ENCODE data around the gene OTULINL.

OTULINL gene

GRCh38 chr5:14615365-14615764 lies 33.8 kb downstream of the OTULINL start (continued):
- TF ChIP-seq BACH2 (CRISPR knock-in tag; IDR thresholded peaks at IDR 0.05; ENCODE audit: borderline replicate concordance) (no peak), ARNTL (CRISPR knock-in tag; IDR thresholded peaks at IDR 0.05; ENCODE audit: borderline replicate concordance, low read depth) (no peak), OSR1 (CRISPR knock-in tag; IDR thresholded peaks at IDR 0.05) (no peak), RARB (CRISPR knock-in tag; IDR thresholded peaks at IDR 0.05) (no peak), ZNF8 (CRISPR knock-in tag; IDR thresholded peaks at IDR 0.05) (no peak), GLIS3 (CRISPR knock-in tag; IDR thresholded peaks at IDR 0.05) (no peak)

GRCh38 chr5:14617441-14617840 lies 35.8 kb downstream of the OTULINL start:
- TF ChIP-seq CREB5 (CRISPR knock-in tag; IDR thresholded peaks at IDR 0.05; ENCODE audit: low read depth) = no peak
- TF ChIP-seq ISL1 (CRISPR knock-in tag; IDR thresholded peaks at IDR 0.05) = no peak
- no peak for TF ChIP-seq TOX (CRISPR knock-in tag; IDR thresholded peaks at IDR 0.05; ENCODE audit: borderline replicate concordance)
- ATAC-seq = no peak

GRCh38 chr5:14627270-14627669 lies 45.7 kb downstream of the OTULINL start:
- TF ChIP-seq ISL1 (CRISPR knock-in tag; IDR thresholded peaks at IDR 0.05) = no peak
- no peak for TF ChIP-seq ZFP3 (CRISPR knock-in tag; IDR thresholded peaks at IDR 0.05)
- TF ChIP-seq ESRRG (CRISPR knock-in tag; IDR thresholded peaks at IDR 0.05) = no peak
- no peak for TF ChIP-seq ZNF8 (CRISPR knock-in tag; IDR thresholded peaks at IDR 0.05)
- TF ChIP-seq PATZ1 (CRISPR knock-in tag; IDR thresholded peaks at IDR 0.05; ENCODE audit: borderline replicate concordance) = no peak
- no peak for TF ChIP-seq RARB (CRISPR knock-in tag; IDR thresholded peaks at IDR 0.05)
- TF ChIP-seq ARNTL (CRISPR knock-in tag; IDR thresholded peaks at IDR 0.05; ENCODE audit: borderline replicate concordance, low read depth) = no peak
- TF ChIP-seq PPARA (CRISPR knock-in tag; IDR thresholded peaks at IDR 0.05; ENCODE audit: borderline replicate concordance) = no peak
- no peak for TF ChIP-seq ZC3H10 (CRISPR knock-in tag; IDR thresholded peaks at IDR 0.05)
- no peak for TF ChIP-seq BACH2 (CRISPR knock-in tag; IDR thresholded peaks at IDR 0.05; ENCODE audit: borderline replicate concordance)
- TF ChIP-seq OSR1 (CRISPR knock-in tag; IDR thresholded peaks at IDR 0.05) = no peak
- no peak for TF ChIP-seq ZNF565 (CRISPR knock-in tag; conservative IDR thresholded peaks at IDR 0.05; ENCODE audit: low read depth)
- TF ChIP-seq GLIS3 (CRISPR knock-in tag; IDR thresholded peaks at IDR 0.05) = no peak
- TF ChIP-seq TSHZ2 (CRISPR knock-in tag; IDR thresholded peaks at IDR 0.05) = no peak
- no peak for TF ChIP-seq CREB5 (CRISPR knock-in tag; IDR thresholded peaks at IDR 0.05; ENCODE audit: low read depth)
- no peak for TF ChIP-seq TOX (CRISPR knock-in tag; IDR thresholded peaks at IDR 0.05; ENCODE audit: borderline replicate concordance)
- TF ChIP-seq SNAI2 (CRISPR knock-in tag; IDR thresholded peaks at IDR 0.05) = no peak
- no peak for TF ChIP-seq TCF4 (CRISPR knock-in tag; IDR thresholded peaks at IDR 0.05; ENCODE audit: borderline replicate concordance)
- TF ChIP-seq POU6F1 (CRISPR knock-in tag; IDR thresholded peaks at IDR 0.05; ENCODE audit: borderline replicate concordance, low read depth) = no peak
- ATAC-seq = no peak

GRCh38 chr5:14628346-14628745 lies 46.8 kb downstream of the OTULINL start:
- TF ChIP-seq ZNF8 (CRISPR knock-in tag; IDR thresholded peaks at IDR 0.05) = no peak
- 0 out of 2 replicates have a peak, but pooled peaks have one; percentile 23 for TF ChIP-seq POU6F1 (CRISPR knock-in tag; IDR thresholded peaks at IDR 0.05; ENCODE audit: borderline replicate concordance, low read depth)
- peak; percentile 71 for ATAC-seq

Data from SK-N-SH treated with all-trans-retinoic acid at 6 μM for 48 hours (cell line).